GM12878 (cell line): ENCODE data around the gene TMPRSS4. TPM values are rescaled to one million over a fixed set of nuclear protein-coding genes. Genes with fewer than 3 reads are reported as not detected.

Source experiments
- CHD2 ChIP-seq: IDR thresholded peaks from 2 replicates; pipeline ENCODE4 v1.6.1; 2011; ENCODE audit warnings: low read depth, low read length, improper control_type of control experiment, borderline replicate concordance
- HCFC1 ChIP-seq: fragments of 150-350 bp; IDR thresholded peaks from 2 replicates; pipeline ENCODE4 v1.6.1; 2014; ENCODE audit warnings: low read length
- KLF5 ChIP-seq: fragments of 450-650 bp; IDR thresholded peaks from 2 replicates; pipeline ENCODE4 v1.6.1; 2014; ENCODE audit warnings: mild to moderate bottlenecking; ENCODE audit not compliant: partially characterized antibody
- LARP7 ChIP-seq: fragments of 450-650 bp; IDR thresholded peaks from 2 replicates; pipeline ENCODE4 v1.6.1; 2017; ENCODE audit warnings: mild to moderate bottlenecking
- NFYB ChIP-seq: IDR thresholded peaks from 2 replicates; pipeline ENCODE4 v1.6.1; 2011; ENCODE audit warnings: low read depth, mild to moderate bottlenecking, low read length, improper control_type of control experiment, moderate library complexity; ENCODE audit not compliant: insufficient read depth
- REST ChIP-seq: IDR thresholded peaks from 2 replicates; pipeline ENCODE4 v1.6.1; 2012; ENCODE audit warnings: mild to moderate bottlenecking, low read depth, low read length
- SIX5 ChIP-seq: IDR thresholded peaks from 2 replicates; pipeline ENCODE4 v1.6.1; 2011; ENCODE audit warnings: mild to moderate bottlenecking, low read depth, low read length, moderate library complexity; ENCODE audit not compliant: severe bottlenecking
- STAT1 ChIP-seq: fragments of 450-650 bp; conservative IDR thresholded peaks from 2 replicates; pipeline ENCODE4 v1.6.1; 2014; ENCODE audit warnings: antibody characterized with exemption, mild to moderate bottlenecking
- SUPT20H ChIP-seq: IDR thresholded peaks from 2 replicates; pipeline ENCODE4 v1.6.1; 2011; ENCODE audit warnings: low read depth, mild to moderate bottlenecking, low read length, moderate library complexity, borderline replicate concordance; ENCODE audit not compliant: control insufficient read depth
- TCF3 ChIP-seq: IDR thresholded peaks from 2 replicates; pipeline ENCODE4 v1.6.1; 2012; ENCODE audit warnings: low read depth, mild to moderate bottlenecking, low read length, borderline replicate concordance; ENCODE audit not compliant: insufficient read depth
- ZNF274 ChIP-seq: IDR thresholded peaks from one replicate; pipeline ENCODE4 v1.8.0; 2011; ENCODE audit not compliant: insufficient read length, insufficient read depth
- polyA plus RNA-seq, 11 experiments: library from polyadenylated mRNA; depleted of rRNA in 4 of 11; unstranded in 6 of 11; stranded (reverse) in 5 of 11; fragments of >200 nt; fragmentation: Nextera tagmentation in 4 of 11; fragmentation: Illumina TruSeq in 1 of 11; extraction: Ambion mirVana in 4 of 11; extraction: Trizol in 1 of 11; gene quantifications; 1 replicate in 1 of 11; 2 replicates in 10 of 11; pipeline versions ENCODE4 v1.2.1 to v1.2.3, GENCODE V29; 2011 to 2016; ENCODE audit warnings: inconsistent platforms in 2 of 11, missing spikeins in 2 of 11, low read depth in 1 of 11
- total RNA-seq, 4 experiments: library from RNA; depleted of rRNA in 3 of 4; stranded (reverse); fragments of >200 nt in 3 of 4; fragmentation: Illumina TruSeq in 1 of 4; extraction: Trizol in 1 of 4; gene quantifications; 2 replicates each; pipeline versions ENCODE4 v1.2.1 to v1.2.3, GENCODE V29; 2013 to 2021
- TF ChIP-seq, protein P1 (sequence below): IDR thresholded peaks from 2 replicates; pipeline ENCODE4 v1.6.1; 2011; ENCODE audit warnings: borderline replicate concordance, low read depth, mild to moderate bottlenecking, moderate library complexity, low read length; ENCODE audit not compliant: insufficient read depth, poor library complexity, severe bottlenecking
- TF ChIP-seq, protein P2 (sequence below): IDR thresholded peaks from 2 replicates; pipeline ENCODE4 v1.6.1; 2012; ENCODE audit warnings: low read depth, low read length, improper control_type of control experiment
- TF ChIP-seq, protein P3 (sequence below): fragments of 450-650 bp; IDR thresholded peaks from 2 replicates; pipeline ENCODE4 v1.6.1; 2017; ENCODE audit warnings: mild to moderate bottlenecking, low read depth, inconsistent platforms; ENCODE audit not compliant: poor library complexity, severe bottlenecking

The TMPRSS4 gene
- total and polyA plus RNA-seq, 10 of the 15 experiments (the other 5 are each of a cell fraction or from before 2014, with no cell fraction given) = 0.14 to 0.26 TPM; not detected in 8

- TF ChIP-seq, protein P1, sequence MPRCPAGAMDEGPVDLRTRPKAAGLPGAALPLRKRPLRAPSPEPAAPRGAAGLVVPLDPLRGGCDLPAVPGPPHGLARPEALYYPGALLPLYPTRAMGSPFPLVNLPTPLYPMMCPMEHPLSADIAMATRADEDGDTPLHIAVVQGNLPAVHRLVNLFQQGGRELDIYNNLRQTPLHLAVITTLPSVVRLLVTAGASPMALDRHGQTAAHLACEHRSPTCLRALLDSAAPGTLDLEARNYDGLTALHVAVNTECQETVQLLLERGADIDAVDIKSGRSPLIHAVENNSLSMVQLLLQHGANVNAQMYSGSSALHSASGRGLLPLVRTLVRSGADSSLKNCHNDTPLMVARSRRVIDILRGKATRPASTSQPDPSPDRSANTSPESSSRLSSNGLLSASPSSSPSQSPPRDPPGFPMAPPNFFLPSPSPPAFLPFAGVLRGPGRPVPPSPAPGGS = no peak
- TF ChIP-seq HCFC1 (no peak), KLF5 (no peak), CHD2 (no peak), LARP7 (no peak), SUPT20H (no peak), STAT1 (no peak), REST (no peak), SIX5 (no peak), TCF3 (no peak), ZNF274 (no peak), NFYB (no peak)
- TF ChIP-seq, protein P2, sequence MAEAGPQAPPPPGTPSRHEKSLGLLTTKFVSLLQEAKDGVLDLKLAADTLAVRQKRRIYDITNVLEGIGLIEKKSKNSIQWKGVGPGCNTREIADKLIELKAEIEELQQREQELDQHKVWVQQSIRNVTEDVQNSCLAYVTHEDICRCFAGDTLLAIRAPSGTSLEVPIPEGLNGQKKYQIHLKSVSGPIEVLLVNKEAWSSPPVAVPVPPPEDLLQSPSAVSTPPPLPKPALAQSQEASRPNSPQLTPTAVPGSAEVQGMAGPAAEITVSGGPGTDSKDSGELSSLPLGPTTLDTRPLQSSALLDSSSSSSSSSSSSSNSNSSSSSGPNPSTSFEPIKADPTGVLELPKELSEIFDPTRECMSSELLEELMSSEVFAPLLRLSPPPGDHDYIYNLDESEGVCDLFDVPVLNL = no peak
- TF ChIP-seq, protein P3, sequence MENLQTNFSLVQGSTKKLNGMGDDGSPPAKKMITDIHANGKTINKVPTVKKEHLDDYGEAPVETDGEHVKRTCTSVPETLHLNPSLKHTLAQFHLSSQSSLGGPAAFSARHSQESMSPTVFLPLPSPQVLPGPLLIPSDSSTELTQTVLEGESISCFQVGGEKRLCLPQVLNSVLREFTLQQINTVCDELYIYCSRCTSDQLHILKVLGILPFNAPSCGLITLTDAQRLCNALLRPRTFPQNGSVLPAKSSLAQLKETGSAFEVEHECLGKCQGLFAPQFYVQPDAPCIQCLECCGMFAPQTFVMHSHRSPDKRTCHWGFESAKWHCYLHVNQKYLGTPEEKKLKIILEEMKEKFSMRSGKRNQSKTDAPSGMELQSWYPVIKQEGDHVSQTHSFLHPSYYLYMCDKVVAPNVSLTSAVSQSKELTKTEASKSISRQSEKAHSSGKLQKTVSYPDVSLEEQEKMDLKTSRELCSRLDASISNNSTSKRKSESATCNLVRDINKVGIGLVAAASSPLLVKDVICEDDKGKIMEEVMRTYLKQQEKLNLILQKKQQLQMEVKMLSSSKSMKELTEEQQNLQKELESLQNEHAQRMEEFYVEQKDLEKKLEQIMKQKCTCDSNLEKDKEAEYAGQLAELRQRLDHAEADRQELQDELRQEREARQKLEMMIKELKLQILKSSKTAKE = no peak
- TF ChIP-seq, all 136 proteins: peak for 0
Measured at GRCh38 chr11:118128310-118128709, 51.4 kb downstream of the TMPRSS4 start (continued).
